Neutrophil (primary cell): ENCODE results near the gene ADD2.

ENCODE experiments used
- H3K27ac ChIP-seq: fragments of 200-600 bp; sonication (generic); 2 replicates; pipeline ENCODE4 v1.5.1; 2016; ENCODE audit warnings: mild to moderate bottlenecking, moderate library complexity
- H3K27me3 ChIP-seq: fragments of 200-600 bp; sonication (generic); 2 replicates; pipeline ENCODE4 v1.6.0; 2016; ENCODE audit warnings: mild to moderate bottlenecking
- H3K36me3 ChIP-seq: fragments of 200-600 bp; sonication (generic); 2 replicates; pipeline ENCODE4 v1.5.1; 2017
- H3K4me1 ChIP-seq, 2 experiments: fragments of 200-600 bp in 1 of 2; sonication (generic) in 1 of 2; 1 replicate in 1 of 2; 2 replicates in 1 of 2; pipeline versions ENCODE4 v1.5.1 to v1.6.1; 2013 to 2016; ENCODE audit warnings: low read depth in 1 of 2, low read length in 1 of 2, mild to moderate bottlenecking in 1 of 2, moderate library complexity in 1 of 2; ENCODE audit not compliant: control insufficient read depth in 1 of 2, insufficient read depth in 1 of 2
- H3K4me3 ChIP-seq, 2 experiments: fragments of 200-600 bp in 1 of 2; sonication (generic) in 1 of 2; 1 replicate in 1 of 2; 2 replicates in 1 of 2; pipeline ENCODE4 v1.5.1; 2013 to 2016; ENCODE audit warnings: low read depth in 1 of 2, low read length in 1 of 2, mild to moderate bottlenecking in 1 of 2, moderate library complexity in 1 of 2
- H3K9me3 ChIP-seq: fragments of 200-600 bp; sonication (generic); 2 replicates; pipeline ENCODE4 v1.5.1; 2016
- TF ChIP-seq, protein P1 (sequence below): fragments of 200-600 bp; sonication (generic); IDR thresholded peaks from 2 replicates; pipeline ENCODE4 v1.5.1; 2016; ENCODE audit warnings: antibody characterized with exemption

The ADD2 gene

DNA sequence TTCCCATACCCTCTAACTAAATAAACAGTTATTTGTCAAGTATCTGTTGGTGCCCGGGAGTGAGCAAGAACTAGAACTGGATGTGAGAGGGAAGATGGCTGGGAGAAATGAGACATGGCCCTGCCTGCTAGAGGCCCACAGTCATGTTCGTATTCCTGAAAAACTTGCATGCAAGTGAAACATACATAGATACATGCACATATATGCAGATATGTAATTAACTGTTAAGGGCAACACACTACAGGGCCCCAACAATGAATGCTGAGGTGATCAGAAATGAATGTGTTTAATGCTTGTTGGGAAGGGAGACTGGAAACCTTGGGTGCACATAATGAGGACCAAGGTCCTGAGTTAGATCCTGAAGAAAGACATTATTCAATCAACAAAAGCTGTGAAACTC lies 49.8 kb downstream of the ADD2 start:
- no peaks in the 10 kb centered on the region for H3K4me1 ChIP-seq
- peaks cover 5% of the 10 kb centered on the region for H3K27me3 ChIP-seq
- no peak overlapping the region for H3K4me3 ChIP-seq
- TF ChIP-seq, protein P1, sequence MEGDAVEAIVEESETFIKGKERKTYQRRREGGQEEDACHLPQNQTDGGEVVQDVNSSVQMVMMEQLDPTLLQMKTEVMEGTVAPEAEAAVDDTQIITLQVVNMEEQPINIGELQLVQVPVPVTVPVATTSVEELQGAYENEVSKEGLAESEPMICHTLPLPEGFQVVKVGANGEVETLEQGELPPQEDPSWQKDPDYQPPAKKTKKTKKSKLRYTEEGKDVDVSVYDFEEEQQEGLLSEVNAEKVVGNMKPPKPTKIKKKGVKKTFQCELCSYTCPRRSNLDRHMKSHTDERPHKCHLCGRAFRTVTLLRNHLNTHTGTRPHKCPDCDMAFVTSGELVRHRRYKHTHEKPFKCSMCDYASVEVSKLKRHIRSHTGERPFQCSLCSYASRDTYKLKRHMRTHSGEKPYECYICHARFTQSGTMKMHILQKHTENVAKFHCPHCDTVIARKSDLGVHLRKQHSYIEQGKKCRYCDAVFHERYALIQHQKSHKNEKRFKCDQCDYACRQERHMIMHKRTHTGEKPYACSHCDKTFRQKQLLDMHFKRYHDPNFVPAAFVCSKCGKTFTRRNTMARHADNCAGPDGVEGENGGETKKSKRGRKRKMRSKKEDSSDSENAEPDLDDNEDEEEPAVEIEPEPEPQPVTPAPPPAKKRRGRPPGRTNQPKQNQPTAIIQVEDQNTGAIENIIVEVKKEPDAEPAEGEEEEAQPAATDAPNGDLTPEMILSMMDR: no peak
- H3K9me3 ChIP-seq: no peaks in the 10 kb centered on the region
- no peak overlapping the region for H3K27ac ChIP-seq
- H3K36me3 ChIP-seq: no peaks in the 10 kb centered on the region

DNA sequence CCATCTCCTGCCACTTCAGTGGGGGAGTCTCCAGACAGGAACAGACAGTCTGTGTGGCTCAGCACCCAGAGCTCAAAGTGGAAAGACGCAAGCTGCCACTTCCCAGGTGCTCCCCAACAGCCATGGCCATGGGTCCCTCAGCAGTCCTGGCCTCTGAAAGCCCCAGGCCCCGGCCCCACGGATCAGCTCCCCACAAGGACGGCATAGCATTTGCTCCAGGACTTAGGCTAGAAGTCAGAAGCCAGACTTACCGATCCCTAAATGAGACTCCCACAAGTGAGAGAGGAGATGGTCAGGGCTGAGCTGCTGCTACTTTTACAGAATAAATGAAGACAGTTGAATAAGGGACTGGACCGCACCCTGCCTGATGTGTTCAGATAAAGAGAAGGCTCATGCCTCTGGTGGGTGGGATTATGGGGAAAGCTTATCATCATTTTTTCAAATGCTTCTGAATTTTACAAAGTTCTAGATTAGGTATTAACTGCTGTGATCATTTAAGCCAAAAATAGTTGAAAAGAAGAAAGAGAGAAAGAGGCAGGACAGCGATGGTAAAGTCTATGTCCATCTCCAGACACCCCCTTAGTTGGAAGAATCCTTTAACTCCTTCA lies 50.5 kb downstream of the ADD2 start:
- Histone ChIP-seq H3K4me3 (no peak overlapping the region), H3K27me3 (peaks cover 5% of the 10 kb centered on the region), H3K27ac (no peak overlapping the region), H3K4me1 (no peaks in the 10 kb centered on the region), H3K36me3 (no peaks in the 10 kb centered on the region), H3K9me3 (no peaks in the 10 kb centered on the region)
- TF ChIP-seq, protein P1: no peak

DNA sequence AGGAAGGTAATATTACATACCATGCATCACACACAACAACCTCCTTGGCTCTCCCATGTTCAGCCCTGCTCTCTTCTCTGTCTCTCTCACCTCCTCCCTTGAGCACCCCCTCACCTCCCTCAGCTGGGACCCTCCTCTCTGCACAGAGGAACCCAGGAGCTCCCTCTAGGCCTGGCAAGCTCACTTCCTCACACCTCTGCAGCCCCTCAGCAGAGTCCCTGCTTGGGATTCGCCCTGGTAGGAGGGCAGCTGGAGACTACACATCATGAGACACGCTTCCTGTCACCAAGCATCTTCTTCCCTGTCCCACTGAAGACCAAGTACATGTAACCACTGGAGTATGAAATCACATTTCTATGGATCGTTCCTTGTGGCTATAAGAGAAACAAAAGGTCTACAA lies 51.0 kb downstream of the ADD2 start:
- no peak overlapping the region for H3K4me3 ChIP-seq
- no peaks in the 10 kb centered on the region for H3K9me3 ChIP-seq
- H3K27ac ChIP-seq: no peak overlapping the region
- peaks cover 5% of the 10 kb centered on the region for H3K27me3 ChIP-seq
- TF ChIP-seq, protein P1: no peak
- H3K4me1 ChIP-seq: no peaks in the 10 kb centered on the region
- H3K36me3 ChIP-seq: no peaks in the 10 kb centered on the region

DNA sequence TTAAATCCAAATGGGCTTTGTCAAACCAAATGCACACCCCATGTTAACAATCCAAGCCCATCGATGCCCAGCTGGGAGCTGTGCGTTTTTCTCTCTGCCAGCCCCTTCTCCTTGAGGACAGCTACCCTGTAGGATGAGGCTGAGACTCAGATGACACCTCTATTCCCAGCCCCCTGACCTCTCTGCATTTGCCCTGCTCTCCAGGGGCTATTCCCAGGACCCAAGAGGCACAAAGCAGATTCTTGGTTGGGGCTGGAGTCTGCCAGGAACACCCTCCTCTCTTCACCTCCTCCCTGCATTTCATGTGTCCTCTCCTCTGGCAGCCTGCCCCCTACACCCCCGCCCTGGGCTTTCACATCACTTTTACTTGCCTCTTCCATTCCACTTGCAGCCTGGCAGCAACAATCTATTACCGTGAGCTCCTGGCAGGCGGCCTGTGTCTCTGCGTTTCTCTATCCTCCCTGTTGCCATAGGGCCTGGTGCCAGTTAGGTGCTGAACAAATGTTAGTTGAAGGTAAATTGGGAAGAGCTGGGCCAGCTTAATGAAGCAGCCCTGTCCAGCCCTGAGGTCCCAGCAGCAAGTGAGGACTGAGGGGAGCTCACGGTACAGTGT lies 51.8 kb downstream of the ADD2 start:
- Histone ChIP-seq H3K9me3 (no peaks in the 10 kb centered on the region), H3K4me3 (no peak overlapping the region), H3K4me1 (no peaks in the 10 kb centered on the region), H3K27me3 (peaks cover 5% of the 10 kb centered on the region), H3K27ac (no peak overlapping the region), H3K36me3 (no peaks in the 10 kb centered on the region)
- TF ChIP-seq, protein P1: no peak

DNA sequence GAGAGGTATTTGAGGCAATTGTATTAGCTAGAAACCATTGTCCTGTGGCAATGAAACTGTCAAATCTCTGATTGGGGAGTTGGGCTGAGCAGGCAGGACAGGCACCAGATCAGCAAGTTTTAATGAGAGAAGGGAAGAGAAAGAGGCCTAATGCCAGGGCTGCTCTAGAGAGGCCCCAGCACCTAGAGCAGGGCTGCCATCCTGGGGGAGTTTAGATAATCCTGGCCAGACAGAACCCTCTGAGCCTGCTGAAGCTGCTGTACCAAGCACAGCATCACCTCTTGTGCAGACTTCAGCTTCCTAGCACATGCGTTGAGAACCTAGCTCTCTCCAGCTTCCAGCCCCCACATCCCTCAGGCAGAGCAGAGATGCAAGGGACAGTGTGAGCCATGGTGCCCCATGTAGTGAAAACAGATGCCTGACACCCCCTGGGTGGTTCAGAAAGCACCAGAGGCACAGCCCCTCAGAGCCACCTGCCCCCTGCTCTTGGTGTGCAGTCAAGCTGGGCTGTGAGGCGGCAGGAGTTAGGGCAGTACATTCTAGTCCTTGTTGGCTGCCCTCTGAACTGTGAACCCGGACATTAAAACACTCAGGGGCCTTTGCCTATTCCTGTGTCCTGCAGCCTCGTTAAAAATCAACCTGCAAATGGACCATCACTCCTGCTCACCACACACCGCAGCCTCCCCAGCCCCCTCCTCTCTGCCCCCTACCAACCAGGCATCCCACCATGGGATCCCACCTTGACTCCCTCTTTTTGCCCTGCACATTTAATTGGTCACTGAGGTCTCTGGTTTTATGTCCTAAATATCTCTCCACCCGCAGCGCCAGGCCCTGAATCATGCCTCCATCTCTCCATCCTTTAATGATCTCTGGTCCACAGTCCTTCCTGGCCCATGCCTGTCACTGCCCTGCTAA lies 52.7 kb downstream of the ADD2 start:
- no peak overlapping the region for H3K27ac ChIP-seq
- TF ChIP-seq, protein P1: no peak

More for the DNA sequence above, 52.7 kb downstream of the ADD2 start:
- H3K36me3 ChIP-seq: no peaks in the 10 kb centered on the region
- no peaks in the 10 kb centered on the region for H3K4me1 ChIP-seq
- H3K4me3 ChIP-seq: no peak overlapping the region
- peaks cover 5% of the 10 kb centered on the region for H3K27me3 ChIP-seq
- no peaks in the 10 kb centered on the region for H3K9me3 ChIP-seq
